ENCODE data around the gene SYNPR. TPM values are rescaled to one million over a fixed set of nuclear protein-coding genes. Genes with fewer than 3 reads are reported as not detected.

SYNPR gene
- total RNA-seq, 6 experiments from 2014 or later = not detected

DNA sequence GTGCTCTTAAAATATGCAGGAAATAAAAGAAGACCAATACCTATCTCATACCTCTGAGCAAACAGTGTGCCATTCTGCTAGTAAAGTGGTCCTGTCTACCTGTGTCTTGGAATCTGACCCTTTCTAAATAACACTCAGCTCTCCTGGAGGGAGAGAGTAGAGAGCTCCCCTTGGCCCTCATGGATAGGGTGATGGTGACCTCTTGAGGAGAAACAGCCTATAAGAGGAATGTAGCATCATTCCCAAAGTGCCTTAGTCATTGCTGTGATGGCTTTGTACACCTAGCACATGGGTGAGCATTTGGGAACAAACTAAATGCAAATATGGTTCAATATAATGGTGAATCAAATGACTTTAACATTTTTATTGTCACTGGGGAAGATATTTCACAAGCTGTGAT is 384.4 kb downstream of the SYNPR start:
- Mint-ChIP-seq H3K9me3 (no peaks in the 10 kb centered on the region), H3K4me3 (no peak overlapping the region), H3K27me3 (ENCODE audit: insufficient read depth) (peaks cover 1% of the 10 kb centered on the region; the same call in 1 of the 2 replicates), H3K27ac (no peak overlapping the region), H3K36me3 (ENCODE audit: low read depth) (no peaks in the 10 kb centered on the region), H3K4me1 (ENCODE audit: low read depth) (peaks cover 7% of the 10 kb centered on the region)
- DNase-seq = peak; percentile 35
- TF ChIP-seq, protein P1, sequence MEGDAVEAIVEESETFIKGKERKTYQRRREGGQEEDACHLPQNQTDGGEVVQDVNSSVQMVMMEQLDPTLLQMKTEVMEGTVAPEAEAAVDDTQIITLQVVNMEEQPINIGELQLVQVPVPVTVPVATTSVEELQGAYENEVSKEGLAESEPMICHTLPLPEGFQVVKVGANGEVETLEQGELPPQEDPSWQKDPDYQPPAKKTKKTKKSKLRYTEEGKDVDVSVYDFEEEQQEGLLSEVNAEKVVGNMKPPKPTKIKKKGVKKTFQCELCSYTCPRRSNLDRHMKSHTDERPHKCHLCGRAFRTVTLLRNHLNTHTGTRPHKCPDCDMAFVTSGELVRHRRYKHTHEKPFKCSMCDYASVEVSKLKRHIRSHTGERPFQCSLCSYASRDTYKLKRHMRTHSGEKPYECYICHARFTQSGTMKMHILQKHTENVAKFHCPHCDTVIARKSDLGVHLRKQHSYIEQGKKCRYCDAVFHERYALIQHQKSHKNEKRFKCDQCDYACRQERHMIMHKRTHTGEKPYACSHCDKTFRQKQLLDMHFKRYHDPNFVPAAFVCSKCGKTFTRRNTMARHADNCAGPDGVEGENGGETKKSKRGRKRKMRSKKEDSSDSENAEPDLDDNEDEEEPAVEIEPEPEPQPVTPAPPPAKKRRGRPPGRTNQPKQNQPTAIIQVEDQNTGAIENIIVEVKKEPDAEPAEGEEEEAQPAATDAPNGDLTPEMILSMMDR (IDR thresholded peaks at IDR 0.05) = peak; percentile 57; the same call in 1 of the 2 replicates
